H1 (cell line): Measurements from ENCODE around the gene CD4. TPM values are rescaled to one million over a fixed set of nuclear protein-coding genes. Genes with fewer than 3 reads are reported as not detected.

Experiments
- CTCF ChIA-PET: fragments of 300-600 bp; sonication (Branson Sonifier 250); formaldehyde crosslinking; loops from one replicate; lab custom pipeline; 2021; ENCODE audit not compliant: partially characterized antibody; lab: Charles Lee
- POLR2A ChIA-PET: fragments of 300-600 bp; sonication (Branson Sonifier 250); formaldehyde crosslinking; loops from one replicate; lab custom pipeline; 2021; ENCODE audit warnings: inconsistent platforms; ENCODE audit not compliant: partially characterized antibody; lab: Charles Lee
- DNase-seq, 2 experiments: peaks; one replicate each; pipeline versions ENCODE4 v3.0.0 to v3.0.0-alpha.2; 2010 to 2022; ENCODE audit warnings: low spot score in 2 of 2, low read depth in 1 of 2, mixed read lengths in 1 of 2
- FAIRE-seq: peaks from 2 replicates; lab custom pipeline; 2011; peaks lifted over from hg19 to GRCh38; lab: Jason Lieb, UNC
- H2AFZ ChIP-seq: 2 replicates; pipeline ENCODE4 v1.8.1; 2012; ENCODE audit warnings: low read length, inconsistent platforms
- H2AK5ac ChIP-seq: 2 replicates; pipeline ENCODE4 v1.6.1; 2013; ENCODE audit warnings: low read depth, low read length
- H2BK120ac ChIP-seq: replicated peaks from 2 replicates; pipeline ENCODE3; 2013; ENCODE audit warnings: low read depth, low read length, inconsistent platforms
- H2BK12ac ChIP-seq: 2 replicates; pipeline ENCODE4 v1.6.1; 2013; ENCODE audit warnings: low read depth, low read length
- H2BK15ac ChIP-seq: 2 replicates; pipeline ENCODE4 v1.6.1; 2013; ENCODE audit warnings: low read length
- H2BK20ac ChIP-seq: 2 replicates; pipeline ENCODE4 v1.6.1; 2013; ENCODE audit warnings: low read length
- H2BK5ac ChIP-seq: 2 replicates; pipeline ENCODE4 v1.6.1; 2013; ENCODE audit warnings: low read depth, low read length
- H3K14ac ChIP-seq: 2 replicates; pipeline ENCODE4 v1.6.1; 2013; ENCODE audit warnings: inconsistent platforms; ENCODE audit not compliant: insufficient read length
- H3K18ac ChIP-seq: 2 replicates; pipeline ENCODE4 v1.6.1; 2013; ENCODE audit warnings: low read length; ENCODE audit errors: extremely low read depth
- H3K23ac ChIP-seq: 2 replicates; pipeline ENCODE4 v1.6.1; 2013; ENCODE audit warnings: inconsistent platforms; ENCODE audit not compliant: insufficient read length
- H3K23me2 ChIP-seq: 2 replicates; pipeline ENCODE4 v1.6.1; 2013; ENCODE audit warnings: low read depth, low read length
- H3K27ac ChIP-seq: 2 replicates; pipeline ENCODE4 v1.6.1; 2011; ENCODE audit warnings: low read depth, low read length, inconsistent platforms
- H3K27me3 ChIP-seq, 4 experiments: replicated peaks in 1 of 4; 1 replicate in 1 of 4; 2 replicates in 3 of 4; pipeline versions ENCODE4 v1.6.1 to v1.8.1; 2011 to 2013; ENCODE audit warnings: low read length in 3 of 4, mild to moderate bottlenecking in 3 of 4, inconsistent platforms in 2 of 4, mixed read lengths in 2 of 4, moderate library complexity in 1 of 4; ENCODE audit not compliant: control insufficient read depth in 3 of 4, insufficient read depth in 3 of 4; ENCODE audit errors: extremely low read depth in 1 of 4
- H3K36me3 ChIP-seq, 4 experiments: 2 replicates each; pipeline versions ENCODE4 v1.6.1 to v1.8.1; 2011 to 2013; ENCODE audit warnings: mild to moderate bottlenecking in 4 of 4, low read length in 3 of 4, moderate library complexity in 2 of 4, control low read depth in 1 of 4, inconsistent platforms in 1 of 4; ENCODE audit not compliant: insufficient read depth in 4 of 4, control insufficient read depth in 2 of 4
- H3K4ac ChIP-seq: replicated peaks from 2 replicates; pipeline ENCODE3; 2013; ENCODE audit warnings: low read length, low read depth, mixed read lengths, inconsistent platforms; ENCODE audit not compliant: insufficient read length
- H3K4me1 ChIP-seq, 4 experiments: replicated peaks in 1 of 4; 1 replicate in 1 of 4; 2 replicates in 3 of 4; pipeline versions ENCODE4 v1.6.1 to v1.8.1; 2011 to 2013; ENCODE audit warnings: low read length in 3 of 4, inconsistent platforms in 2 of 4, mixed read lengths in 1 of 4; ENCODE audit not compliant: insufficient read depth in 4 of 4, control insufficient read depth in 3 of 4
- H3K4me2 ChIP-seq, 2 experiments: 2 replicates each; pipeline versions ENCODE4 v1.6.1 to v1.8.1; 2011 to 2013; ENCODE audit warnings: low read depth in 2 of 2, low read length in 2 of 2, control low read depth in 1 of 2, inconsistent platforms in 1 of 2, mild to moderate bottlenecking in 1 of 2; ENCODE audit not compliant: insufficient read depth in 1 of 2
- H3K4me3 ChIP-seq, 4 experiments: fragments of 200-600, 300-600 bp in 1 of 4; sonication (generic), shearing (Covaris generic), sonication (Bioruptor Twin) in 1 of 4; 2 replicates each; pipeline versions ENCODE4 v1.5.1 to v1.8.1; 2011 to 2016; ENCODE audit warnings: low read length in 4 of 4, low read depth in 3 of 4, control low read depth in 2 of 4, inconsistent platforms in 2 of 4, mild to moderate bottlenecking in 2 of 4, mixed read lengths in 1 of 4, moderate library complexity in 1 of 4; ENCODE audit not compliant: insufficient read depth in 2 of 4; ENCODE audit errors: extremely low read depth in 1 of 4
- H3K56ac ChIP-seq: replicated peaks from 2 replicates; pipeline ENCODE3; 2013; ENCODE audit warnings: low read depth, mild to moderate bottlenecking, mixed read lengths, low read length, inconsistent platforms; ENCODE audit not compliant: insufficient read length
- H3K79me1 ChIP-seq: 2 replicates; pipeline ENCODE4 v1.6.1; 2013; ENCODE audit warnings: low read depth, low read length, control low read depth
- H3K79me2 ChIP-seq, 2 experiments: 2 replicates each; pipeline versions ENCODE4 v1.6.1 to v1.8.1; 2012 to 2013; ENCODE audit warnings: low read length in 2 of 2, mild to moderate bottlenecking in 2 of 2, inconsistent platforms in 1 of 2; ENCODE audit not compliant: insufficient read depth in 2 of 2, control insufficient read depth in 1 of 2
- H3K9ac ChIP-seq, 4 experiments: replicated peaks in 1 of 4; 1 replicate in 1 of 4; 2 replicates in 3 of 4; pipeline versions ENCODE4 v1.6.1 to v1.8.1; 2011 to 2013; ENCODE audit warnings: low read depth in 3 of 4, low read length in 3 of 4, control low read depth in 2 of 4, mild to moderate bottlenecking in 2 of 4, moderate library complexity in 2 of 4, inconsistent platforms in 1 of 4; ENCODE audit errors: extremely low read depth in 1 of 4
- H3K9me3 ChIP-seq, 2 experiments: 2 replicates each; pipeline versions ENCODE4 v1.6.1 to v1.8.1; 2012 to 2013; ENCODE audit warnings: mild to moderate bottlenecking in 2 of 2, moderate library complexity in 2 of 2, control low read depth in 1 of 2, inconsistent platforms in 1 of 2, low read depth in 1 of 2, low read length in 1 of 2, mixed read lengths in 1 of 2; ENCODE audit not compliant: insufficient read depth in 2 of 2
- H4K20me1 ChIP-seq, 2 experiments: replicated peaks in 1 of 2; 2 replicates each; pipeline versions ENCODE3 to v1.8.1; 2011 to 2013; ENCODE audit warnings: inconsistent platforms in 2 of 2, low read length in 2 of 2, mild to moderate bottlenecking in 1 of 2; ENCODE audit not compliant: insufficient read depth in 2 of 2, control insufficient read depth in 1 of 2
- H4K5ac ChIP-seq: 2 replicates; pipeline ENCODE4 v1.6.1; 2013; ENCODE audit warnings: low read length, low read depth, mixed read lengths, inconsistent platforms; ENCODE audit not compliant: insufficient read length
- H4K8ac ChIP-seq: 2 replicates; pipeline ENCODE4 v1.8.0; 2013; ENCODE audit warnings: mild to moderate bottlenecking, moderate library complexity, low read length, inconsistent platforms; ENCODE audit not compliant: insufficient read depth; ENCODE audit errors: extremely low read depth
- H4K91ac ChIP-seq: replicated peaks from 2 replicates; pipeline ENCODE3; 2013; ENCODE audit warnings: low read length, mixed read lengths, inconsistent platforms; ENCODE audit not compliant: insufficient read length
- WGBS, 2 experiments: shearing (Covaris generic) in 1 of 2; methylation state at CpG; one replicate each; pipeline versions ENCODE4 v1.1.6 to v1.1.7; 2013 to 2015; ENCODE audit warnings: low lambda C conversion rate in 2 of 2, mixed read lengths in 2 of 2, inconsistent platforms in 1 of 2, low coverage in 1 of 2, missing lambda C conversion rate in 1 of 2; ENCODE audit not compliant: insufficient replicate concordance in 2 of 2, insufficient coverage in 1 of 2, insufficient read length in 1 of 2; ENCODE audit errors: extremely low coverage in 1 of 2, missing lambda C conversion rate in 1 of 2; 5-methylcytosine and 5-hydroxymethylcytosine counted together
- polyA plus RNA-seq, 7 experiments: library from polyadenylated mRNA; depleted of rRNA in 3 of 7; stranded (reverse) in 5 of 7; unstranded in 2 of 7; fragments of >200 nt in 5 of 7; fragments of 200-250 nt in 2 of 7; gene quantifications; 1 replicate in 5 of 7; 2 replicates in 1 of 7; 4 replicates in 1 of 7; pipeline versions ENCODE4 v1.2.1 to v1.2.3, GENCODE V29; 2011 to 2013; ENCODE audit warnings: missing spikeins in 2 of 7, mixed read lengths in 2 of 7
- total RNA-seq: library from RNA; stranded (reverse); fragmentation: NEBNext Ultra II Directional; extraction: Animal tissue kit (Norgen Biotek cat#: 25700); gene quantifications from 2 replicates; pipeline ENCODE4 v1.2.1, GENCODE V29; 2021

CD4 gene
- total and polyA plus RNA-seq, 2 of the 8 experiments (the other 6 are each of a cell fraction or from before 2014, with no cell fraction given): 3.4 to 5.1 TPM

DNA sequence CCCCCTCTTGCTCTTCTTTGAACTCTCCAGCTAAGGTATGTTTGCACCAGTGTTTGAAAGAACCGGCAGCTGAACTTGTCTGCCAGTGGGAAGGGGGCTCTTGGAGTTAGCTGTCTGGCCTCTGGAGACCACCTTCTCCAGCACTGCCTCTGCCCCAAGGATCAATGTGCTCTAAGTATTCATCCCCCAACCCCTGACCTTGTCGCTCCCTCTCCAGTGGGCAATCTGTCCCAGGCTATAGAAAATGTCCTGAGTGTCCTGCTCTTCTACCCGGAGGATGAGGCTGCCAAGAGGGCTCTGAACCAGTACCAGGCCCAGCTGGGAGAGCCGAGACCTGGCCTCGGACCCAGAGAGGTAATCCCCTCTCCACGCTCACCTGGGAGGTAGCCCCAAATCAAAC lies 41.7 kb downstream of the CD4 start:
- Histone ChIP-seq H4K5ac (no peak overlapping the region), H2BK20ac (no peak overlapping the region), H3K23ac (no peak overlapping the region), H3K14ac (no peak overlapping the region), H3K27ac (no peak overlapping the region), H2BK12ac (no peak overlapping the region), H3K36me3 (peaks cover 16 to 36% (median 30%) of the 10 kb centered on the region in 4 experiments), H3K56ac (no peak overlapping the region), H3K4me2 (no peak overlapping the region), H2BK15ac (no peak overlapping the region), H3K4me3 (no peak overlapping the region), H3K79me2 (peaks cover 0 to 9% of the 10 kb centered on the region in 2 experiments; a peak in 1 of 4 replicates), H3K27me3 (no peaks in the 10 kb centered on the region; a peak in 2 of 7 replicates), H2BK5ac (no peak overlapping the region), H3K4ac (no peak overlapping the region), H2BK120ac (no peak overlapping the region), H3K79me1 (peaks cover 4% of the 10 kb centered on the region), H3K4me1 (peaks cover 4 to 18% (median 10%) of the 10 kb centered on the region in 4 experiments), H3K9me3 (no peaks in the 10 kb centered on the region), H3K9ac (no peak overlapping the region), H4K8ac (no peak overlapping the region), H4K20me1 (peaks cover 0 to 4% of the 10 kb centered on the region in 2 experiments), H4K91ac (no peak overlapping the region), H2AFZ (no peak overlapping the region), H3K18ac (no peak overlapping the region), H2AK5ac (no peak overlapping the region), H3K23me2 (peaks cover 9% of the 10 kb centered on the region; the same call in 1 of the 2 replicates)
- FAIRE-seq (no peak), DNase-seq (no peak)
- ChIA-PET CTCF (interaction anchor here (0.6 to 23.7 kb wide), 4 partner anchors 16 to 77 kb away, joined by 3 to 532 read pairs (median 294); partner anchors contain the start of genes CD4, CDCA3, GNB3 and LAG3), POLR2A (interaction anchor here (1.1 to 27.1 kb wide), 7 partner anchors 10 to 131 kb away, joined by 3 to 388 read pairs (median 17); partner anchors contain the start of genes CDCA3, GNB3, GPR162 and MLF2)
- 91% methylated on average over 6 of the region's 6 CpGs; no CpG with 5 or more reads in 1 of the 2 experiments for WGBS, 2 experiments
